Measurements from ENCODE around the gene PLK1. TPM values are rescaled to one million over a fixed set of nuclear protein-coding genes. Genes with fewer than 3 reads are reported as not detected.

The PLK1 gene
- total and polyA plus RNA-seq, 2 of the 13 experiments (the other 11 are each of a cell fraction or from before 2014, with no cell fraction given), result 71.5 to 76.3 TPM

DNA sequence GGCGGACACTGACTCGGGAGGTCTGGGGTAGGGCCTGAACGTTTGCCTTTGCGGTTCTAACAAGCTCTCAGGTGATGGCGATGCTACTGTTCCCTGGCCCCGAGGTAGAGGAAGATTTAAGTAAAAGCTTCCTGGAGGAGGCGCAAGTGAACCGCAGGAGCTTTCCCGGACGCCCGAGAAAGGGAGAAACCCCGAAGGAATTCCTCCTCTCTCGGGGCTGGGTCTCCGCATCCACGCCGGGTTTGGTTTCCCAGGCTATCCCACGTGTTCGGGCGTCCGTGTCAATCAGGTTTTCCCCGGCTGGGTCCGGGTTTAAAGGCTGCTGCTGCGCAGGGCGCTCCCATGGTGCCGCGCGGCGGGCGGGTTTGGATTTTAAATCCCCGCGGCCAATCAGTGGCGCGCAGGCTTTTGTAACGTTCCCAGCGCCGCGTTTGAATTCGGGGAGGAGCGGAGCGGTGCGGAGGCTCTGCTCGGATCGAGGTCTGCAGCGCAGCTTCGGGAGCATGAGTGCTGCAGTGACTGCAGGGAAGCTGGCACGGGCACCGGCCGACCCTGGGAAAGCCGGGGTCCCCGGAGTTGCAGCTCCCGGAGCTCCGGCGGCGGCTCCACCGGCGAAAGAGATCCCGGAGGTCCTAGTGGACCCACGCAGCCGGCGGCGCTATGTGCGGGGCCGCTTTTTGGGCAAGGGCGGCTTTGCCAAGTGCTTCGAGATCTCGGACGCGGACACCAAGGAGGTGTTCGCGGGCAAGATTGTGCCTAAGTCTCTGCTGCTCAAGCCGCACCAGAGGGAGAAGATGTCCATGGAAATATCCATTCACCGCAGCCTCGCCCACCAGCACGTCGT lies at the start of gene PLK1 (continued):
- TF ChIP-seq, protein P1, sequence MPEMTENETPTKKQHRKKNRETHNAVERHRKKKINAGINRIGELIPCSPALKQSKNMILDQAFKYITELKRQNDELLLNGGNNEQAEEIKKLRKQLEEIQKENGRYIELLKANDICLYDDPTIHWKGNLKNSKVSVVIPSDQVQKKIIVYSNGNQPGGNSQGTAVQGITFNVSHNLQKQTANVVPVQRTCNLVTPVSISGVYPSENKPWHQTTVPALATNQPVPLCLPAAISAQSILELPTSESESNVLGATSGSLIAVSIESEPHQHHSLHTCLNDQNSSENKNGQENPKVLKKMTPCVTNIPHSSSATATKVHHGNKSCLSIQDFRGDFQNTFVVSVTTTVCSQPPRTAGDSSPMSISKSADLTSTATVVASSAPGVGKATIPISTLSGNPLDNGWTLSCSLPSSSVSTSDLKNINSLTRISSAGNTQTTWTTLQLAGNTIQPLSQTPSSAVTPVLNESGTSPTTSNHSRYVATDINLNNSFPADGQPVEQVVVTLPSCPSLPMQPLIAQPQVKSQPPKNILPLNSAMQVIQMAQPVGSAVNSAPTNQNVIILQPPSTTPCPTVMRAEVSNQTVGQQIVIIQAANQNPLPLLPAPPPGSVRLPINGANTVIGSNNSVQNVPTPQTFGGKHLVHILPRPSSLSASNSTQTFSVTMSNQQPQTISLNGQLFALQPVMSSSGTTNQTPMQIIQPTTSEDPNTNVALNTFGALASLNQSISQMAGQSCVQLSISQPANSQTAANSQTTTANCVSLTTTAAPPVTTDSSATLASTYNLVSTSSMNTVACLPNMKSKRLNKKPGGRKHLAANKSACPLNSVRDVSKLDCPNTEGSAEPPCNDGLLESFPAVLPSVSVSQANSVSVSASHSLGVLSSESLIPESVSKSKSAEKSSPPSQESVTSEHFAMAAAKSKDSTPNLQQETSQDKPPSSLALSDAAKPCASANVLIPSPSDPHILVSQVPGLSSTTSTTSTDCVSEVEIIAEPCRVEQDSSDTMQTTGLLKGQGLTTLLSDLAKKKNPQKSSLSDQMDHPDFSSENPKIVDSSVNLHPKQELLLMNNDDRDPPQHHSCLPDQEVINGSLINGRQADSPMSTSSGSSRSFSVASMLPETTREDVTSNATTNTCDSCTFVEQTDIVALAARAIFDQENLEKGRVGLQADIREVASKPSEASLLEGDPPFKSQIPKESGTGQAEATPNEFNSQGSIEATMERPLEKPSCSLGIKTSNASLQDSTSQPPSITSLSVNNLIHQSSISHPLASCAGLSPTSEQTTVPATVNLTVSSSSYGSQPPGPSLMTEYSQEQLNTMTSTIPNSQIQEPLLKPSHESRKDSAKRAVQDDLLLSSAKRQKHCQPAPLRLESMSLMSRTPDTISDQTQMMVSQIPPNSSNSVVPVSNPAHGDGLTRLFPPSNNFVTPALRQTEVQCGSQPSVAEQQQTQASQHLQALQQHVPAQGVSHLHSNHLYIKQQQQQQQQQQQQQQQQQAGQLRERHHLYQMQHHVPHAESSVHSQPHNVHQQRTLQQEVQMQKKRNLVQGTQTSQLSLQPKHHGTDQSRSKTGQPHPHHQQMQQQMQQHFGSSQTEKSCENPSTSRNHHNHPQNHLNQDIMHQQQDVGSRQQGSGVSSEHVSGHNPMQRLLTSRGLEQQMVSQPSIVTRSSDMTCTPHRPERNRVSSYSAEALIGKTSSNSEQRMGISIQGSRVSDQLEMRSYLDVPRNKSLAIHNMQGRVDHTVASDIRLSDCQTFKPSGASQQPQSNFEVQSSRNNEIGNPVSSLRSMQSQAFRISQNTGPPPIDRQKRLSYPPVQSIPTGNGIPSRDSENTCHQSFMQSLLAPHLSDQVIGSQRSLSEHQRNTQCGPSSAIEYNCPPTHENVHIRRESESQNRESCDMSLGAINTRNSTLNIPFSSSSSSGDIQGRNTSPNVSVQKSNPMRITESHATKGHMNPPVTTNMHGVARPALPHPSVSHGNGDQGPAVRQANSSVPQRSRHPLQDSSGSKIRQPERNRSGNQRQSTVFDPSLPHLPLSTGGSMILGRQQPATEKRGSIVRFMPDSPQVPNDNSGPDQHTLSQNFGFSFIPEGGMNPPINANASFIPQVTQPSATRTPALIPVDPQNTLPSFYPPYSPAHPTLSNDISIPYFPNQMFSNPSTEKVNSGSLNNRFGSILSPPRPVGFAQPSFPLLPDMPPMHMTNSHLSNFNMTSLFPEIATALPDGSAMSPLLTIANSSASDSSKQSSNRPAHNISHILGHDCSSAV (CRISPR knock-in tag; IDR thresholded peaks at IDR 0.05; ENCODE audit: borderline replicate concordance), result no peak
- peak; percentile 37; the same call in 1 of the 2 replicates for TF ChIP-seq HCFC1 (IDR thresholded peaks at IDR 0.05; ENCODE audit: low read depth, low read length)
- TF ChIP-seq ZNF839 (CRISPR knock-in tag; IDR thresholded peaks at IDR 0.05; ENCODE audit: borderline replicate concordance), result no peak
- TF ChIP-seq HOXA5 (CRISPR knock-in tag; IDR thresholded peaks at IDR 0.05), result peak; percentile 73; the same call in 1 of the 2 replicates
- TF ChIP-seq ADNP (CRISPR knock-in tag; IDR thresholded peaks at IDR 0.05), result no peak
- TF ChIP-seq MED13 (CRISPR knock-in tag; IDR thresholded peaks at IDR 0.05), result 0 out of 2 replicates have a peak, but pooled peaks have one; percentile 40
- TF ChIP-seq, protein P2, sequence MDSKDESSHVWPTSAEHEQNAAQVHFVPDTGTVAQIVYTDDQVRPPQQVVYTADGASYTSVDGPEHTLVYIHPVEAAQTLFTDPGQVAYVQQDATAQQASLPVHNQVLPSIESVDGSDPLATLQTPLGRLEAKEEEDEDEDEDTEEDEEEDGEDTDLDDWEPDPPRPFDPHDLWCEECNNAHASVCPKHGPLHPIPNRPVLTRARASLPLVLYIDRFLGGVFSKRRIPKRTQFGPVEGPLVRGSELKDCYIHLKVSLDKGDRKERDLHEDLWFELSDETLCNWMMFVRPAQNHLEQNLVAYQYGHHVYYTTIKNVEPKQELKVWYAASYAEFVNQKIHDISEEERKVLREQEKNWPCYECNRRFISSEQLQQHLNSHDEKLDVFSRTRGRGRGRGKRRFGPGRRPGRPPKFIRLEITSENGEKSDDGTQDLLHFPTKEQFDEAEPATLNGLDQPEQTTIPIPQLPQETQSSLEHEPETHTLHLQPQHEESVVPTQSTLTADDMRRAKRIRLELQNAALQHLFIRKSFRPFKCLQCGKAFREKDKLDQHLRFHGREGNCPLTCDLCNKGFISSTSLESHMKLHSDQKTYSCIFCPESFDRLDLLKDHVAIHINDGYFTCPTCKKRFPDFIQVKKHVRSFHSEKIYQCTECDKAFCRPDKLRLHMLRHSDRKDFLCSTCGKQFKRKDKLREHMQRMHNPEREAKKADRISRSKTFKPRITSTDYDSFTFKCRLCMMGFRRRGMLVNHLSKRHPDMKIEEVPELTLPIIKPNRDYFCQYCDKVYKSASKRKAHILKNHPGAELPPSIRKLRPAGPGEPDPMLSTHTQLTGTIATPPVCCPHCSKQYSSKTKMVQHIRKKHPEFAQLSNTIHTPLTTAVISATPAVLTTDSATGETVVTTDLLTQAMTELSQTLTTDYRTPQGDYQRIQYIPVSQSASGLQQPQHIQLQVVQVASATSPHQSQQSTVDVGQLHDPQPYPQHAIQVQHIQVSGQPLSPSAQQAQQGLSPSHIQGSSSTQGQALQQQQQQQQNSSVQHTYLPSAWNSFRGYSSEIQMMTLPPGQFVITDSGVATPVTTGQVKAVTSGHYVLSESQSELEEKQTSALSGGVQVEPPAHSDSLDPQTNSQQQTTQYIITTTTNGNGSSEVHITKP (CRISPR knock-in tag; IDR thresholded peaks at IDR 0.05; ENCODE audit: low read depth), result peak; percentile 70; the same call in 1 of the 2 replicates
- peak; percentile 50; the same call in 1 of the 2 replicates for TF ChIP-seq ZSCAN20 (CRISPR knock-in tag; IDR thresholded peaks at IDR 0.05; ENCODE audit: borderline replicate concordance)
- 0 out of 2 replicates have a peak, but pooled peaks have one; percentile 40 for TF ChIP-seq EED (CRISPR knock-in tag; IDR thresholded peaks at IDR 0.05)
- TF ChIP-seq, protein P3, sequence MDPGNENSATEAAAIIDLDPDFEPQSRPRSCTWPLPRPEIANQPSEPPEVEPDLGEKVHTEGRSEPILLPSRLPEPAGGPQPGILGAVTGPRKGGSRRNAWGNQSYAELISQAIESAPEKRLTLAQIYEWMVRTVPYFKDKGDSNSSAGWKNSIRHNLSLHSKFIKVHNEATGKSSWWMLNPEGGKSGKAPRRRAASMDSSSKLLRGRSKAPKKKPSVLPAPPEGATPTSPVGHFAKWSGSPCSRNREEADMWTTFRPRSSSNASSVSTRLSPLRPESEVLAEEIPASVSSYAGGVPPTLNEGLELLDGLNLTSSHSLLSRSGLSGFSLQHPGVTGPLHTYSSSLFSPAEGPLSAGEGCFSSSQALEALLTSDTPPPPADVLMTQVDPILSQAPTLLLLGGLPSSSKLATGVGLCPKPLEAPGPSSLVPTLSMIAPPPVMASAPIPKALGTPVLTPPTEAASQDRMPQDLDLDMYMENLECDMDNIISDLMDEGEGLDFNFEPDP (CRISPR knock-in tag; conservative IDR thresholded peaks at IDR 0.05), result peak; percentile 96; the same call in 1 of the 2 replicates
- TF ChIP-seq ZBTB42 (CRISPR knock-in tag; IDR thresholded peaks at IDR 0.05), result no peak

Data from HepG2 (cell line).